Measurements from ENCODE around the gene ADAMTS18.

Gene ADAMTS18

DNA sequence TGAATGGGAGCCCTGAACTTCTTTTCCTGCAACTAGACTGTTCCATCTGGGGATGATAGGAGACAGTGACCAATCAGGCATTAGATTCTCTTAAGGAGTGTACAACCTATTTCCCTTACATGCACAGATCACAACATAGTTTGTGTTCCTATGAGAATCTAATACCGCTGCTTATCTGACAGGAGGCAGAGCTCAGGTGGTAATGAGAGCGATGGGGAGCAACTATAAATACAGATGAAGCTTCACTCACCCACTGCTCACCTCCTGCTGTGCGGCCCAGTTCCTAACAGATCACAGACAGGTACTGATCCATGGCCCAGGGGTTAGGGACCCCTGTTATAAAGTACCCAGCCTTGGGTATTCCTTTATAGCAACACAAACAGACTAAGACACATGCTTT lies 17.4 kb upstream of the ADAMTS18 start:
- Histone ChIP-seq H3K27ac (replicated peaks) (no peak overlapping the region), H3K27me3 (ENCODE audit: insufficient read depth, poor library complexity, severe bottlenecking) (peaks cover 2% of the 10 kb centered on the region), H3K4me3 (replicated peaks; ENCODE audit: insufficient read depth, low read length) (no peak overlapping the region)
- no peak for DNase-seq (ENCODE audit: low read depth in 1 of 2, low spot score in 1 of 2)
- TF ChIP-seq, protein P1, sequence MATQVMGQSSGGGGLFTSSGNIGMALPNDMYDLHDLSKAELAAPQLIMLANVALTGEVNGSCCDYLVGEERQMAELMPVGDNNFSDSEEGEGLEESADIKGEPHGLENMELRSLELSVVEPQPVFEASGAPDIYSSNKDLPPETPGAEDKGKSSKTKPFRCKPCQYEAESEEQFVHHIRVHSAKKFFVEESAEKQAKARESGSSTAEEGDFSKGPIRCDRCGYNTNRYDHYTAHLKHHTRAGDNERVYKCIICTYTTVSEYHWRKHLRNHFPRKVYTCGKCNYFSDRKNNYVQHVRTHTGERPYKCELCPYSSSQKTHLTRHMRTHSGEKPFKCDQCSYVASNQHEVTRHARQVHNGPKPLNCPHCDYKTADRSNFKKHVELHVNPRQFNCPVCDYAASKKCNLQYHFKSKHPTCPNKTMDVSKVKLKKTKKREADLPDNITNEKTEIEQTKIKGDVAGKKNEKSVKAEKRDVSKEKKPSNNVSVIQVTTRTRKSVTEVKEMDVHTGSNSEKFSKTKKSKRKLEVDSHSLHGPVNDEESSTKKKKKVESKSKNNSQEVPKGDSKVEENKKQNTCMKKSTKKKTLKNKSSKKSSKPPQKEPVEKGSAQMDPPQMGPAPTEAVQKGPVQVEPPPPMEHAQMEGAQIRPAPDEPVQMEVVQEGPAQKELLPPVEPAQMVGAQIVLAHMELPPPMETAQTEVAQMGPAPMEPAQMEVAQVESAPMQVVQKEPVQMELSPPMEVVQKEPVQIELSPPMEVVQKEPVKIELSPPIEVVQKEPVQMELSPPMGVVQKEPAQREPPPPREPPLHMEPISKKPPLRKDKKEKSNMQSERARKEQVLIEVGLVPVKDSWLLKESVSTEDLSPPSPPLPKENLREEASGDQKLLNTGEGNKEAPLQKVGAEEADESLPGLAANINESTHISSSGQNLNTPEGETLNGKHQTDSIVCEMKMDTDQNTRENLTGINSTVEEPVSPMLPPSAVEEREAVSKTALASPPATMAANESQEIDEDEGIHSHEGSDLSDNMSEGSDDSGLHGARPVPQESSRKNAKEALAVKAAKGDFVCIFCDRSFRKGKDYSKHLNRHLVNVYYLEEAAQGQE (IDR thresholded peaks at IDR 0.05; ENCODE audit: insufficient replicate concordance, low read depth) = no peak
- TF ChIP-seq SPI1 (IDR thresholded peaks at IDR 0.05; ENCODE audit: borderline replicate concordance, low read depth) (no peak), GABPA (IDR thresholded peaks at IDR 0.05; ENCODE audit: low read depth) (no peak), POLR2AphosphoS5 (IDR thresholded peaks at IDR 0.05; ENCODE audit: low read depth) (no peak)
- TF ChIP-seq, protein P2, sequence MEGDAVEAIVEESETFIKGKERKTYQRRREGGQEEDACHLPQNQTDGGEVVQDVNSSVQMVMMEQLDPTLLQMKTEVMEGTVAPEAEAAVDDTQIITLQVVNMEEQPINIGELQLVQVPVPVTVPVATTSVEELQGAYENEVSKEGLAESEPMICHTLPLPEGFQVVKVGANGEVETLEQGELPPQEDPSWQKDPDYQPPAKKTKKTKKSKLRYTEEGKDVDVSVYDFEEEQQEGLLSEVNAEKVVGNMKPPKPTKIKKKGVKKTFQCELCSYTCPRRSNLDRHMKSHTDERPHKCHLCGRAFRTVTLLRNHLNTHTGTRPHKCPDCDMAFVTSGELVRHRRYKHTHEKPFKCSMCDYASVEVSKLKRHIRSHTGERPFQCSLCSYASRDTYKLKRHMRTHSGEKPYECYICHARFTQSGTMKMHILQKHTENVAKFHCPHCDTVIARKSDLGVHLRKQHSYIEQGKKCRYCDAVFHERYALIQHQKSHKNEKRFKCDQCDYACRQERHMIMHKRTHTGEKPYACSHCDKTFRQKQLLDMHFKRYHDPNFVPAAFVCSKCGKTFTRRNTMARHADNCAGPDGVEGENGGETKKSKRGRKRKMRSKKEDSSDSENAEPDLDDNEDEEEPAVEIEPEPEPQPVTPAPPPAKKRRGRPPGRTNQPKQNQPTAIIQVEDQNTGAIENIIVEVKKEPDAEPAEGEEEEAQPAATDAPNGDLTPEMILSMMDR (IDR thresholded peaks at IDR 0.05; ENCODE audit: insufficient read depth, low read length) = no peak

DNA sequence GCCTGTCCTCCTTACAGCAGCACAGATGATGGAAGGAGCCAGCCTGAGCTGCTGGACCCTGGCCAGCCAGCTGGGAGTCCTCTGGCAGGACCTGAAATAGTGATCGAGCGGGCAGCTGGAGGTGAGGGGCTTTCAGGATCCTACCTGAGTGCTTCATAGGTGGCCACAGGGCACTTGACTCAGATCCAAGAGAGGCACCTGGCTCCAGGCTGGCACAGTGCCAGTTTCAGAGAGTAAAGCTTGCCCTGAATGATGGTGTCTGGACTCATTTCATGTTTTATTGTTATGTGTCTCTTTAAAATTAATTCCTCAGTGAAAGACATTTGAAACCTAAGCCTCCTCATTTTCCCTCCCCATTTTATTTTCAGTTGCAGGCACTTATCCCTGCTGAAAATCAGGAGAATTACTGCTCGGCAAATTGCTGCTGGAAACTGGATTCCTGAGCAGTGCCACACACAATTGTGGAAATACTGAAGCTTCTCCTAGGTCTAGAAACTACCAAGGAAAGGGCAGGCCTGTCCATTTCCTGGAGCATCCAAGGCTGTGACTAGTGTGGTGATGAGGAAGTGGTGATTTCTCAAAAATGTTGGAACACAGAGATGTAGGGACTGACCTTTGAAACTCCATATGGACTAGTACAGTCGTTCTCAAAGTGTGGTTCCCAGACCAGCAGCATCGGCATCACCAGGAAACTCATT lies 16.1 kb upstream of the ADAMTS18 start:
- no peak for DNase-seq (ENCODE audit: low read depth in 1 of 2, low spot score in 1 of 2)
- Histone ChIP-seq H3K4me3 (replicated peaks; ENCODE audit: insufficient read depth, low read length) (no peak overlapping the region), H3K27ac (replicated peaks) (no peak overlapping the region), H3K27me3 (ENCODE audit: insufficient read depth, poor library complexity, severe bottlenecking) (no peaks in the 10 kb centered on the region)
- TF ChIP-seq, protein P1 (IDR thresholded peaks at IDR 0.05; ENCODE audit: insufficient replicate concordance, low read depth) = no peak
- TF ChIP-seq SPI1 (IDR thresholded peaks at IDR 0.05; ENCODE audit: borderline replicate concordance, low read depth) (no peak), GABPA (IDR thresholded peaks at IDR 0.05; ENCODE audit: low read depth) (no peak)
- TF ChIP-seq, protein P2 (IDR thresholded peaks at IDR 0.05; ENCODE audit: insufficient read depth, low read length) = no peak

DNA sequence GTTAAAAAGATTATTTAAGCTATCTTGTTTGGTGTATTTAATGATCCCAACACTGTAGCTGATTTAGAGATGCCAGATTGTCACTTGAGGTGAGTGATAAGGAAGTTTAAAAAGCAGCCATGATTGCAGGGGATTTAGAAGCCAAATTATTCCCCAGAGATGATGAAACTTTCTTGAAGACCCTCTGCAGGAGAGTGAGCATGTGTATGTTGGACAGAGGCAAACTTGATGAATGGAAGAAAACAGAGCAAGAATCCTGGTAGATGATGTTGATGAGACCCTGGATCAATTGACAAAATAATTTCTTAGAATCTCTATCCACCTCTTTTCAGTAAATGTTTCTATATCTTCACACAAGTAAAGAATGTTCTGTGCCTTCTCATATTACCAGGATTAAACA lies 14.4 kb upstream of the ADAMTS18 start:
- DNase-seq (ENCODE audit: low read depth in 1 of 2, low spot score in 1 of 2) = no peak

More for the DNA sequence above, 14.4 kb upstream of the ADAMTS18 start:
- TF ChIP-seq SPI1 (IDR thresholded peaks at IDR 0.05; ENCODE audit: borderline replicate concordance, low read depth) = no peak
- TF ChIP-seq POLR2AphosphoS5 (IDR thresholded peaks at IDR 0.05; ENCODE audit: low read depth) = no peak
- TF ChIP-seq, protein P2 (IDR thresholded peaks at IDR 0.05; ENCODE audit: insufficient read depth, low read length) = no peak
- TF ChIP-seq GABPA (IDR thresholded peaks at IDR 0.05; ENCODE audit: low read depth) = no peak
- TF ChIP-seq, protein P1 (IDR thresholded peaks at IDR 0.05; ENCODE audit: insufficient replicate concordance, low read depth) = no peak
- no peak overlapping the region for H3K4me3 ChIP-seq (replicated peaks; ENCODE audit: insufficient read depth, low read length)
- no peak overlapping the region for H3K27ac ChIP-seq (replicated peaks)
- H3K27me3 ChIP-seq (ENCODE audit: insufficient read depth, poor library complexity, severe bottlenecking) = no peaks in the 10 kb centered on the region
